ENCODE results near the gene TAS1R3.

DNA sequence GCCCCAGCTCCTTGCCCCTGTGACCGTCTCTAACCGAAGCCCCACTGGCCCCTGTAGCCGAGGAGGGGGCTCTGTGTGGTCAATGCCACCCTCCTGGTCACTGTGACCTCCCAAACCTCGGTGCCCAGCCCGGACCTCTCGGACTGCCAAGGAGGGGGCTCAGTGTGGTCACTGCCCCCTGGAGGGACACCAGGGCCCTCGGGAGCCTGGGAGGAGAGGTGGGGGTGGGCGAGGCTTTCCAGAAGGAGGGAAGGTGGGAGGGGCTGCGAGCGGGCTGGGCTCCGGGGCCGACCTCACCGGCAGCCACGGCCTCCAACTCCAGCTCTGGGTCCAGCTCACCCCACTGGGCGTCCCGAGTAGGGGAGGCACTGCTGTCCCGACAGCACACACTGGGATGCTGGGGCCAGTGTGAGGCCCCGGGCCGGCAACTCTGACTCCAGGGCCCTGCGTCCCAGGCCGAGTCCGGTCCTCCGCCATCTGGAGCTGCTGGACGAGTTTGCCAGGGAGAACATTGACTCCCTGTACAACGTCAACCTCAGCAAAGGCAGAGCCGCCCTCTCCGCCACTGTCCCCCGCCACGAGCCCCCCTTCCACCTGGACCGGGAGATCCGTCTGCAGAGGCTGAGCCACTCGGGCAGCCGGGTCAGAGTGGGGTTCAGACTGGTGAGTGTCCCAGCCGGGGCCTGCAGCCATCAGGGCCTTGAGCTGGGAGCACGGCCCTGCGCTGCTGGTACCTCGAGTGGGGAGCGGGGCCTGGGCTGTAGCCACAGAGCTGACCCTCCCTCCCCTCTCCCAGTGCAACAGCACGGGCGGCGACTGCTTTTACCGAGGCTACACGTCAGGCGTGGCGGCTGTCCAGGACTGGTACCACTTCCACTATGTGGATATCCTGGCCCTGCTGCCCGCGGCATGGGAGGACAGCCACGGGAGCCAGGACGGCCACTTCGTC lies 44.5 kb upstream of the TAS1R3 start:
- TF ChIP-seq, protein P1, sequence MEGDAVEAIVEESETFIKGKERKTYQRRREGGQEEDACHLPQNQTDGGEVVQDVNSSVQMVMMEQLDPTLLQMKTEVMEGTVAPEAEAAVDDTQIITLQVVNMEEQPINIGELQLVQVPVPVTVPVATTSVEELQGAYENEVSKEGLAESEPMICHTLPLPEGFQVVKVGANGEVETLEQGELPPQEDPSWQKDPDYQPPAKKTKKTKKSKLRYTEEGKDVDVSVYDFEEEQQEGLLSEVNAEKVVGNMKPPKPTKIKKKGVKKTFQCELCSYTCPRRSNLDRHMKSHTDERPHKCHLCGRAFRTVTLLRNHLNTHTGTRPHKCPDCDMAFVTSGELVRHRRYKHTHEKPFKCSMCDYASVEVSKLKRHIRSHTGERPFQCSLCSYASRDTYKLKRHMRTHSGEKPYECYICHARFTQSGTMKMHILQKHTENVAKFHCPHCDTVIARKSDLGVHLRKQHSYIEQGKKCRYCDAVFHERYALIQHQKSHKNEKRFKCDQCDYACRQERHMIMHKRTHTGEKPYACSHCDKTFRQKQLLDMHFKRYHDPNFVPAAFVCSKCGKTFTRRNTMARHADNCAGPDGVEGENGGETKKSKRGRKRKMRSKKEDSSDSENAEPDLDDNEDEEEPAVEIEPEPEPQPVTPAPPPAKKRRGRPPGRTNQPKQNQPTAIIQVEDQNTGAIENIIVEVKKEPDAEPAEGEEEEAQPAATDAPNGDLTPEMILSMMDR (IDR thresholded peaks at IDR 0.05), result no peak
- no peak for TF ChIP-seq POLR2A (IDR thresholded peaks at IDR 0.05)

Measured in testis (tissue), 2 donors.